Neural crest cell (in vitro differentiated cells): Measurements from ENCODE around the gene APLP2. TPM values are rescaled to one million over a fixed set of nuclear protein-coding genes. Genes with fewer than 3 reads are reported as not detected.

ENCODE experiments used
- DNase-seq: peaks from one replicate; pipeline ENCODE4 v3.0.0; 2021; ENCODE audit warnings: low read depth, mixed read lengths, low spot score
- H3K27ac Mint-ChIP-seq: one replicate; pipeline ENCODE4 v1.8.0; 2021; ENCODE audit warnings: mild to moderate bottlenecking, mixed read lengths; ENCODE audit not compliant: unreplicated experiment
- H3K27me3 Mint-ChIP-seq: 2 replicates; pipeline ENCODE4 v1.8.0; 2021; ENCODE audit warnings: low read depth, mild to moderate bottlenecking, mixed read lengths
- H3K36me3 Mint-ChIP-seq: 2 replicates; pipeline ENCODE4 v1.8.0; 2021; ENCODE audit warnings: low read depth, mild to moderate bottlenecking, mixed read lengths
- H3K4me1 Mint-ChIP-seq: 2 replicates; pipeline ENCODE4 v1.8.0; 2021; ENCODE audit warnings: mixed read lengths
- H3K4me3 Mint-ChIP-seq: one replicate; pipeline ENCODE4 v1.8.0; 2021; ENCODE audit warnings: mild to moderate bottlenecking, mixed read lengths
- H3K9me3 Mint-ChIP-seq: 2 replicates; pipeline ENCODE4 v1.8.0; 2021; ENCODE audit warnings: mixed read lengths
- total RNA-seq: library from RNA; stranded (reverse); gene quantifications from 2 replicates; pipeline ENCODE4 v1.2.1, GENCODE V29; 2021
- TF ChIP-seq, protein P1 (sequence below): fragments of 200-600 bp; sonication (generic); conservative IDR thresholded peaks from 2 replicates; pipeline ENCODE4 v1.5.0; 2021; ENCODE audit warnings: antibody characterized with exemption, mild to moderate bottlenecking

The APLP2 gene
- total RNA-seq, 1 donor from 2014 or later = 234 TPM

- Mint-ChIP-seq H3K4me3 (no peak overlapping the region), H3K9me3 (peaks cover 4% of the 10 kb centered on the region), H3K27ac (no peak overlapping the region), H3K27me3 (no peaks in the 10 kb centered on the region), H3K4me1 (peaks cover 30% of the 10 kb centered on the region), H3K36me3 (peaks cover 11% of the 10 kb centered on the region)
- no peak for DNase-seq
- TF ChIP-seq, protein P1, sequence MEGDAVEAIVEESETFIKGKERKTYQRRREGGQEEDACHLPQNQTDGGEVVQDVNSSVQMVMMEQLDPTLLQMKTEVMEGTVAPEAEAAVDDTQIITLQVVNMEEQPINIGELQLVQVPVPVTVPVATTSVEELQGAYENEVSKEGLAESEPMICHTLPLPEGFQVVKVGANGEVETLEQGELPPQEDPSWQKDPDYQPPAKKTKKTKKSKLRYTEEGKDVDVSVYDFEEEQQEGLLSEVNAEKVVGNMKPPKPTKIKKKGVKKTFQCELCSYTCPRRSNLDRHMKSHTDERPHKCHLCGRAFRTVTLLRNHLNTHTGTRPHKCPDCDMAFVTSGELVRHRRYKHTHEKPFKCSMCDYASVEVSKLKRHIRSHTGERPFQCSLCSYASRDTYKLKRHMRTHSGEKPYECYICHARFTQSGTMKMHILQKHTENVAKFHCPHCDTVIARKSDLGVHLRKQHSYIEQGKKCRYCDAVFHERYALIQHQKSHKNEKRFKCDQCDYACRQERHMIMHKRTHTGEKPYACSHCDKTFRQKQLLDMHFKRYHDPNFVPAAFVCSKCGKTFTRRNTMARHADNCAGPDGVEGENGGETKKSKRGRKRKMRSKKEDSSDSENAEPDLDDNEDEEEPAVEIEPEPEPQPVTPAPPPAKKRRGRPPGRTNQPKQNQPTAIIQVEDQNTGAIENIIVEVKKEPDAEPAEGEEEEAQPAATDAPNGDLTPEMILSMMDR = no peak
Observed at GRCh38 chr11:130092661-130093060, 23.0 kb downstream of the APLP2 start.

- Mint-ChIP-seq H3K4me1 (peaks cover 20% of the 10 kb centered on the region), H3K9me3 (peaks cover 4% of the 10 kb centered on the region), H3K27me3 (no peaks in the 10 kb centered on the region), H3K4me3 (no peak overlapping the region), H3K27ac (no peak overlapping the region), H3K36me3 (peaks cover 9% of the 10 kb centered on the region)
- no peak for DNase-seq
- TF ChIP-seq, protein P1 = no peak
Observed at GRCh38 chr11:130094614-130095013, 24.9 kb downstream of the APLP2 start.

GRCh38 chr11:130095326-130095725 is 25.6 kb downstream of the APLP2 start:
- Mint-ChIP-seq H3K36me3 (peaks cover 5% of the 10 kb centered on the region), H3K4me1 (peaks cover 20% of the 10 kb centered on the region), H3K9me3 (peaks cover 4% of the 10 kb centered on the region), H3K4me3 (no peak overlapping the region), H3K27me3 (no peaks in the 10 kb centered on the region), H3K27ac (no peak overlapping the region)
- no peak for DNase-seq
- TF ChIP-seq, protein P1 = no peak

DNA sequence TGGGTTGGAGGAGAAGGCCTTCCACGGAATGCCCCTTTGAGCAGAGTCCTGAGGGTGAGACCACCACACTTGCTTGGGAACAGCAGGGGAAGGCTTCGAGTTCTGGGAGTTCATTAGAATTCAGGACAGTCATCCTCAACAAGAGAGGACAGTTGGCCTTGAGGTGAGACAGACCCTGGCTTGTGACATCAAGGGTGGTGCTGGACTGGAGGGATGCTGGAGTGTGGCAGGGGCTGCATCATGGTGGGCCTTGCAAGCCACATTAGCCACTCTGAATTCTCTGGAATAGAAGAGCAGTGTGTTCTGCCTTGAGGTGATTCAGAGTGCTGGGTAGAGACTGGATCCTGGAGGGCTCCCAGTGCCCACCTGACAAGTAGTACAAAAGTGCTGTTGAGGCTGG is 26.3 kb downstream of the APLP2 start:
- no peak overlapping the region for H3K4me3 Mint-ChIP-seq
- peaks cover 5% of the 10 kb centered on the region for H3K36me3 Mint-ChIP-seq
- no peak for DNase-seq
- H3K27ac Mint-ChIP-seq = no peak overlapping the region
- TF ChIP-seq, protein P1 = no peak
- peaks cover 4% of the 10 kb centered on the region for H3K9me3 Mint-ChIP-seq
- H3K27me3 Mint-ChIP-seq = no peaks in the 10 kb centered on the region
- peaks cover 24% of the 10 kb centered on the region for H3K4me1 Mint-ChIP-seq

- Mint-ChIP-seq H3K4me1 (peaks cover 29% of the 10 kb centered on the region), H3K36me3 (peaks cover 5% of the 10 kb centered on the region), H3K27ac (no peak overlapping the region), H3K27me3 (no peaks in the 10 kb centered on the region), H3K9me3 (peaks cover 4% of the 10 kb centered on the region), H3K4me3 (no peak overlapping the region)
- TF ChIP-seq, protein P1 = no peak
- no peak for DNase-seq
Observed at GRCh38 chr11:130096823-130097222, 27.1 kb downstream of the APLP2 start.

DNA sequence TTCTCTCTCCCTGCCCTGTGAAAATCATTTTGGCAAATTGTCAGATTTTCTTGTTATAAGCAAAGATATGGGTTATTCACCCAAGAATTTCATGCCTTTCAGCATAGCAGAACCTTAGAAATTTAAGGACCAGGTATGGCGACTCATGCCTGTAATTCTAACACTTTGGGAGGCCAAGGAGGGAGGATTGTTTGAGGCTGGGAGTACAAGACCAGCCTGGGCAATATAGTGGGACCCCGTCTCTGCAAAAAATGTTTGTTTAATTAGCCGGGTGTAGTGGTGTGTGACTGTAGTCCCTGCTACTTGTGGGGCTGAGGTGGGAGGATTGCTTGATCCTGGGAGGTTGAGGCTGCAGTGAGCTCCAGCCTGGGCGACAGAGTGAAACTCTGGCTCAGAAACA is 27.6 kb downstream of the APLP2 start:
- H3K36me3 Mint-ChIP-seq = peaks cover 5% of the 10 kb centered on the region
- no peak overlapping the region for H3K27ac Mint-ChIP-seq
- peaks cover 32% of the 10 kb centered on the region for H3K4me1 Mint-ChIP-seq
- no peak for DNase-seq
- no peak overlapping the region for H3K4me3 Mint-ChIP-seq
- H3K9me3 Mint-ChIP-seq = peaks cover 4% of the 10 kb centered on the region
- no peaks in the 10 kb centered on the region for H3K27me3 Mint-ChIP-seq
- TF ChIP-seq, protein P1 = no peak
